H1 (cell line): ENCODE data around the gene MAPK8IP1. TPM values are rescaled to one million over a fixed set of nuclear protein-coding genes. Genes with fewer than 3 reads are reported as not detected.

Source experiments
- CTCF ChIP-seq, 3 experiments: IDR thresholded peaks; 1 replicate in 2 of 3; 2 replicates in 1 of 3; pipeline versions ENCODE4 v1.5.1 to v1.6.1; 2011; ENCODE audit warnings: low read length in 3 of 3, mild to moderate bottlenecking in 3 of 3, inconsistent platforms in 2 of 3, low read depth in 1 of 3, moderate library complexity in 1 of 3; ENCODE audit not compliant: insufficient read depth in 1 of 3; ENCODE audit errors: control extremely low read depth in 1 of 3
- NANOG ChIP-seq: IDR thresholded peaks from 2 replicates; pipeline ENCODE4 v1.6.1; 2011; ENCODE audit warnings: low read length, low read depth, mild to moderate bottlenecking, inconsistent platforms; ENCODE audit not compliant: insufficient read depth, poor library complexity, severe bottlenecking
- polyA plus RNA-seq, 7 experiments: library from polyadenylated mRNA; depleted of rRNA in 3 of 7; stranded (reverse) in 5 of 7; unstranded in 2 of 7; fragments of >200 nt in 5 of 7; fragments of 200-250 nt in 2 of 7; gene quantifications; 1 replicate in 5 of 7; 2 replicates in 1 of 7; 4 replicates in 1 of 7; pipeline versions ENCODE4 v1.2.1 to v1.2.3, GENCODE V29; 2011 to 2013; ENCODE audit warnings: missing spikeins in 2 of 7, mixed read lengths in 2 of 7
- total RNA-seq: library from RNA; stranded (reverse); fragmentation: NEBNext Ultra II Directional; extraction: Animal tissue kit (Norgen Biotek cat#: 25700); gene quantifications from 2 replicates; pipeline ENCODE4 v1.2.1, GENCODE V29; 2021

The MAPK8IP1 gene
- total and polyA plus RNA-seq, 2 of the 8 experiments (the other 6 are each of a cell fraction or from before 2014, with no cell fraction given), result 32.4 to 40.1 TPM

DNA sequence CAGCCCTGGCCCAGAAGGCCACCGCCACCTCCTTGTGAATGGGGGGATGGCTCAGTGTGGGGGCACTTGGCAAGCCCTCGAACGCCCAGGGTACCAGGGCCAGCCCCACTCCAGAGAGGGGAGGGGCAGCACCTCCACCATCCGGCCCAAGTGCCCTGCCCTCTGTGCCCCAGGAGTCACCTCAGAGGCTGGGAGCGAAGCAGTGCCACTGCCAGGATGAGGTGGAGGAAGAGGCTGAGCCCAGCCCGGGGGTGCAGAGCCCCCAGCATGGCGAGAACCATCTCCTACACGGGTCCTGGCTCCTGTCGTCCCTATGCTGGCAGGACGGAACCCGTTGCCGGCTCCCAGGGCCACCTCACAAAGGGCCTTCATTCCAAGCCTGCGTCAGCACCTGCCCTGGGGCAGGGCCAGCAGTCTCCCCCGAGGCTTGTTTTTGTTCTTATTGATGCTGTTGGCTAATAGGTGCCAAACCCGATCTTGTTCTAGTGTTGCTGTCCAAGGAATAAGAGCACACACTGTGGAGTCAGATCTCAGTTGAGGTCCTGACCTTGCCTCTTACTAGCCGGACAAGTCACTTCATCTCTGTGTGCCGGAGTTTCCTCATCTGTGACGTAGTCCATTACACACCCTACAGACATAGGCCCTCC is 21.6 kb downstream of the MAPK8IP1 start, which contains the start of gene FREY1 (continued):
- TF ChIP-seq CTCF (IDR thresholded peaks at IDR 0.05; ENCODE audit: control extremely low read depth in 1 of 3, insufficient read depth in 1 of 3, low read depth in 1 of 3, low read length in 3 of 3), result no peak
- no peak for TF ChIP-seq NANOG
